ENCODE measurements around the gene CAPRIN2.

GRCh38 chr12:30730011-30730410, 24.7 kb downstream of the CAPRIN2 start:
- TF ChIP-seq POLR2A (IDR thresholded peaks at IDR 0.05; ENCODE audit: low read depth, low read length), result no peak
- TF ChIP-seq POLR2AphosphoS5 (IDR thresholded peaks at IDR 0.05; ENCODE audit: low read depth, low read length), result no peak
- TF ChIP-seq TAF1 (IDR thresholded peaks at IDR 0.05; ENCODE audit: low read depth, low read length), result no peak
- TF ChIP-seq POU2F2 (IDR thresholded peaks at IDR 0.05; ENCODE audit: low read depth, low read length), result no peak
- no peak for TF ChIP-seq SPI1 (IDR thresholded peaks at IDR 0.05; ENCODE audit: low read depth, low read length)
- TF ChIP-seq PAX5 (IDR thresholded peaks at IDR 0.05; ENCODE audit: insufficient read depth, low read length, severe bottlenecking), result no peak

All from GM12891 (cell line).